Measurements from ENCODE around the gene MPHOSPH9.

Gene MPHOSPH9

GRCh38 chr12:123160801-123161487 is 72.0 kb downstream of the MPHOSPH9 start:
- TF ChIP-seq TAF1 (IDR thresholded peaks at IDR 0.05; ENCODE audit: low read depth) (no peak), RAD21 (IDR thresholded peaks at IDR 0.05; ENCODE audit: low read depth) (no peak), TEAD4 (IDR thresholded peaks at IDR 0.05) (no peak), CEBPB (IDR thresholded peaks at IDR 0.05) (no peak), CREB1 (IDR thresholded peaks at IDR 0.05; ENCODE audit: low read depth) (no peak), ZBTB7A (IDR thresholded peaks at IDR 0.05; ENCODE audit: low read depth) (no peak), MAX (IDR thresholded peaks at IDR 0.05) (no peak), FOXM1 (IDR thresholded peaks at IDR 0.05; ENCODE audit: borderline replicate concordance, low read depth) (no peak), REST (IDR thresholded peaks at IDR 0.05; ENCODE audit: low read depth) (no peak), USF1 (IDR thresholded peaks at IDR 0.05) (no peak), EGR1 (IDR thresholded peaks at IDR 0.05) (no peak), NFIC (IDR thresholded peaks at IDR 0.05) (no peak), EP300 (IDR thresholded peaks at IDR 0.05; ENCODE audit: borderline replicate concordance) (no peak), TCF12 (IDR thresholded peaks at IDR 0.05; ENCODE audit: low read depth) (no peak), YY1 (IDR thresholded peaks at IDR 0.05; ENCODE audit: low read depth) (no peak)

- TF ChIP-seq ZBTB7A (IDR thresholded peaks at IDR 0.05; ENCODE audit: low read depth) (no peak), CREB1 (IDR thresholded peaks at IDR 0.05; ENCODE audit: low read depth) (no peak), TEAD4 (IDR thresholded peaks at IDR 0.05) (no peak), TAF1 (IDR thresholded peaks at IDR 0.05; ENCODE audit: low read depth) (no peak), YY1 (IDR thresholded peaks at IDR 0.05; ENCODE audit: low read depth) (no peak), NFIC (IDR thresholded peaks at IDR 0.05) (no peak), EP300 (IDR thresholded peaks at IDR 0.05; ENCODE audit: borderline replicate concordance) (no peak), EGR1 (IDR thresholded peaks at IDR 0.05) (no peak), CEBPB (IDR thresholded peaks at IDR 0.05) (no peak), RAD21 (IDR thresholded peaks at IDR 0.05; ENCODE audit: low read depth) (no peak), FOXM1 (IDR thresholded peaks at IDR 0.05; ENCODE audit: borderline replicate concordance, low read depth) (no peak), USF1 (IDR thresholded peaks at IDR 0.05) (no peak), REST (IDR thresholded peaks at IDR 0.05; ENCODE audit: low read depth) (no peak), MAX (IDR thresholded peaks at IDR 0.05) (no peak), TCF12 (IDR thresholded peaks at IDR 0.05; ENCODE audit: low read depth) (no peak)
These were observed 79.0 kb downstream of the MPHOSPH9 start for GRCh38 chr12:123153906-123154305.

- TF ChIP-seq REST (IDR thresholded peaks at IDR 0.05; ENCODE audit: low read depth) (no peak), MAX (IDR thresholded peaks at IDR 0.05) (peak; percentile 52; the same call in 1 of the 2 replicates)
These were observed 80.1 kb downstream of the MPHOSPH9 start for GRCh38 chr12:123152833-123153232.
